Measurements from ENCODE around the gene ANKRD34C. TPM values are rescaled to one million over a fixed set of nuclear protein-coding genes. Genes with fewer than 3 reads are reported as not detected.

ANKRD34C gene
- total RNA-seq: under 1 TPM in 1 of 2 donors, not detected in 1; 0.13 TPM
- long read RNA-seq: 0 reads

DNA sequence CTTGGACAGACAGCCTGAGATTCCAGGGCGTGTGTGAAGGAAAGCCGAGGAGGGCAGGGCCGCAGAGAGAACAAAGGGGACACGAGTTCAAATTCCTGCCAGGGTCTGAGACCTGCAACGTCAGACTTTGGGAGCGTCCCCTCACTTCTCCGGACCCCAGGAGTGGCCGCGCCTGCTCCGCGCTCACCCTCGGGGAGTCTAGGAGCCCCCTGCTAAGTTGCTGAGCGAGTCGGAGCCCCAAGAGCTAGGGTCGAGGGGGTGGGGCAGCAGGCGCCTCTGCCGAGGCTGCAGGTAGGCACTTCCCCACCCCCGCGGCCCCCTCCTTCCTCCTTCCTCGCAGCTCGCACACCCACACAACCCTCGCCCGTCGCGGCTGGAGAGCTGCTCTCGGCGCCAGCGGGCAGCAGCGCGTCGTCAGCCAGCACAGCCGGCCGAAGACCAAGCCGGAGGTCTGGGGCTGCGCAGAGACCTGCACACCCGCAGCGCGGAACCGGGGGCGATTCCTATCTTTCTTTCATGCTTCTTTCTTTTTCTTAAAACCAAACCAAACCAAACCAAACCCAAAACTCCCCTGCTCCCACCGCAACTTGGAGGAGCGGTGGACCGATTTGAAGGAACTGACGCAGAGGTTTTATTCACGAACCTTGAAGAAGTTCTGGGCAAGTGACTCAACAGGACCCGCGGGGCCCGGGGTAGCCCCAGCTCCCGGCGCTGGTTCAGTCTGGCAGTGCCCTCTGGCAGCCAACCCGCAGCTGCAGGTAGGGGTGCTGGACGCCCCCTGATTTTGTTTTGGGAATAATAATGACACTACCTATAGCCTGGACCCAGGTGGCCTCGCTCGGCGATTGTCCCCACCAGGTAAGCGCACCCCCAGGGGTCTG is at the start of gene ANKRD34C:
Gene ANKRD34C, plus strand, starts transcription at position 352 of the 881 bp plus-strand sequence. CDS start 10,563 bp downstream, outside the sequence.
- DNase-seq (no peak), ATAC-seq (no peak)
- intact Hi-C loops (cut with DNase I): no loop called here

GRCh38 chr15:79233236-79233635 is 49.3 kb upstream of the ANKRD34C start:
- intact Hi-C loops (cut with DNase I): no loop called here

DNA sequence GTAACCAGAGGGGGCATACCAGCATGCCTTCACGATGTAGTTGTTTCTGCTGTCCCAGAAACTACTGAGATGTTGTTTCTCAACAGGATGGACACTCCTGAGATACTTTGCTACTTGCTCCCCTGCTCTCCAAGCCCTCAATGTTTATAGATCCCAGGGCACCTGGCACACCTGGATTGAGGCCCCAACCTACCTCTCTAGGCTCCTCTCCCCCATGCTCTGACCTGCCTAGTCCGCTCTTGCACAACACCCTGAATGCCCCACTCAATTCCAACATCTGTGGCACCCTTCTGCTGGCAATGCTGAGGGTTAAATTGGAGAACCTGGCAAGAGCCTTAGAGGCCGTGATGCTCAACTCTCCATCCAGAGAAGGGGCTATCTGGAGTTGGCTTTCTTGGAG is 42.5 kb upstream of the ANKRD34C start:
- intact Hi-C loops (cut with DNase I): no loop called here
- DNase-seq (no peak), ATAC-seq (no peak)

More at GRCh38 chr15:79233236-79233635, 49.3 kb upstream of the ANKRD34C start:
- ATAC-seq (no peak), DNase-seq (no peak)

DNA sequence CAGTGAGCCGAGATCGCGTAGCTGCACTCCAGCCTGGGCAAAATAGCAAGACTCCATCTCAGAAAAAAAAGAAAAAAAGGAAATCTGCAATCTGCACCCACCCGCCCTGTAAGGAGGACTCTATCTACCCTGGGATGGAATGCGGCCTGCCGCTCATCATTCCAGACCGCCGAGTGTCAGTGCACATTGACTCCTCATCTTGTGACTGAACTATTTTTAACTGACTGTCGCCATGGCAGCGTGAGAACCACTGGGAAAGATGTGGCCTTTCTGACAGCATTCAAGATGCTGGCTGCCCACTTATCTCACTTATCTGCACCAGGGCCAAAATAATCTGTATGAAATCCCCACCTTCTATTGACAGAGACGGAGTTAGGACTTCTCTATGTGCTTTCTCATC is 38.8 kb upstream of the ANKRD34C start:
- intact Hi-C loops (cut with DNase I): no loop called here

DNA sequence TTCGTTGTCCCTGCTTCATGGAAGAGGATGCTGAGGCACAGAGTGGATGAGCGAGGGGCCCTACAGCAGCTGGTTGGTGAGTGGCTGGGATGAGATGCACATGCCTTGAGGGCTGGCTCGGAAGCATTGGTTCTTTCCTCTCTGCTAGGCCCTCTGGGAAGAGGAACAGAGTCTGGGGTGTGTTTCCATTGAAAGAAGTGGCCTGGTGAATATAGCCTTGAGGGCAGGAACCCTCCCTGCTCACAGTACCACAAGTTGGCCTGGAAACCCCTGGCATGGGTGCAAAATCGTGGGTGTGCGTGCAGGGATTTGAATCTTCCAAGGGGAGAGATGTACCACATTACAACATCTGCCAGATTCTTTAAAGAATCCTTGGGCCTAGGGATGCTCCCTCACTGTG is 37.6 kb upstream of the ANKRD34C start:
- intact Hi-C loops (cut with DNase I): no loop called here
- DNase-seq (no peak), ATAC-seq (no peak)

More for the DNA sequence above, 38.8 kb upstream of the ANKRD34C start:
- ATAC-seq (peak; percentile 85 to 93), DNase-seq (peak; percentile 42)

- no peak for ATAC-seq
- no peak for DNase-seq
- intact Hi-C loops (cut with DNase I): no loop called here
These were observed 34.3 kb upstream of the ANKRD34C start for GRCh38 chr15:79248183-79248582.

- intact Hi-C loops (cut with DNase I): no loop called here
- no peak for DNase-seq
- ATAC-seq: no peak
These were observed 25.1 kb upstream of the ANKRD34C start for GRCh38 chr15:79257454-79257853.

- ATAC-seq (no peak), DNase-seq (no peak)
- intact Hi-C loops (cut with DNase I): no loop called here
These were observed 20.7 kb upstream of the ANKRD34C start for GRCh38 chr15:79261836-79262235.

DNA sequence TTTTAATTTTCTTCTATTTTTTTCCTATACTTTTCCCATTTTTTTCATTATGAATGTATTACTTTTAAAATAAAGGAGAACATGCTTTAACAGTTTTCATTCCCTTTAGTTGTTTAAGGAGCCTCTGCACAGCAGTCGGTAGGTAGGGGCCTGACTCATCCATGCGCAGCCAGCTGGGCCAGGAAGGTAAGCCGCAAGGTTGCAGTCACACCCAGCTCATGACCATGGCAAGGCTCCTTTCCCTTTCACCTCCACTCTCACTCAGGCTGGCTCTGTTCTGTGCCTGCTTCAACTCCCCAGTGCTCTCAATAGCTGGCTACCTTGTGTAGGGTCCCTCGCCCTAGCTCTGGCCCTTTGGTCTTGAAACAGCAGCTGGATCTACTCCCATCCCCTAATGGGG is 17.4 kb upstream of the ANKRD34C start:
- DNase-seq (no peak), ATAC-seq (no peak)
- intact Hi-C loops (cut with DNase I): no loop called here

GRCh38 chr15:79265987-79266579 is 16.4 kb upstream of the ANKRD34C start:
- intact Hi-C loops (cut with DNase I): no loop called here
- ATAC-seq (peak; percentile 54 to 72), DNase-seq (no peak)

- DNase-seq (peak; percentile 48), ATAC-seq (peak; percentile 88 to 90)
- intact Hi-C loops (cut with DNase I): no loop called here
These were observed 928 bp downstream of the ANKRD34C start for GRCh38 chr15:79283252-79284048.

DNA sequence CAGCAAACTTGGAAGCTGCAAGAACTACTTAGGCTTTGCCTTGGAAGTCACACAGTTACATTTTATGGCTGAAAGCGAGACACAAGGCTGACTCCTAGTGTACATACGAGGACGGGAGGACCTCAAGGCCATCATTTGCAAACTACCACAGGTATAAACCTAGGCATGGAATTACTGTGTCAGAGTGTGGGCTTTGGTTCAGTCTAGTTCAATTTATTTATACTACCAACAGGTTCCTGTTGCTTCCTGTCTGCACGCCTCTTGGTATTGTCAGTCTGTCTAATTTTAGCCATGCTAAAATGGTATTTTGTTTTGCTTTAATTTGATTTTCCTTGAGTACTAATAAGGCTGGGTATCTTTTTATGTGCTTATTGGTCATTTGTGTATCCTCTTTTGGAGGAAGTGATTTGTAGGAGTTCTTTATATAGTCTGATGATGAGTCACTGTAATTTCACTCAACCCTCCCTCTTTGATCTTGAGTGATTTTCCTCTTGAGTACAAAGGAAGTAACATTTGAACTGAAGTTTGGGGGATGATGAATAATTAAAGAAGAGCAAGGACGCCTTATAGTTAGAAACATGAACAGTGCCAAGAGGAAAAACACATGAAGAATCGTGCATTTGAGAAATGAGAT is 8.2 kb downstream of the ANKRD34C start:
- ATAC-seq (no peak), DNase-seq (no peak)
- intact Hi-C loops (cut with DNase I): no loop called here

DNA sequence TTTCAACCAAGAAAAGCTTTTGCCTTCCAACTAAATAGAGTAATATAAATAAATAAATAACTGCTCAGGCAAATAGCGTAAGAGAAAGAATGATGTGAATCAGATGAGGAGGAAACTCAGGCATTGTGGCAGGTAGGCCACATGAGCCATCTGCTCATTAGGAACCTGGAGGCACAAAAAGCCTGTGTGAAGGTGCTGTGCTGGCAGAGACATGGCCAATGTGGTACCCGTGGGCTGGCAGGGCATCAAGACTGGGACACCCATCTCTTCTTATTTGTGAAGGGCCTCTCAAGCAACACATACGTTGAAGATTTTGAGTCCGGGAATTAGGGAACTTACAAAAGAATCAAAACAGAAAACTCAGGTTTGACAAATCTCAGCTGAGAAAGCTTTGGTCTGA is 9.5 kb downstream of the ANKRD34C start:
- ATAC-seq (no peak), DNase-seq (no peak)
- intact Hi-C loops (cut with DNase I): no loop called here

DNA sequence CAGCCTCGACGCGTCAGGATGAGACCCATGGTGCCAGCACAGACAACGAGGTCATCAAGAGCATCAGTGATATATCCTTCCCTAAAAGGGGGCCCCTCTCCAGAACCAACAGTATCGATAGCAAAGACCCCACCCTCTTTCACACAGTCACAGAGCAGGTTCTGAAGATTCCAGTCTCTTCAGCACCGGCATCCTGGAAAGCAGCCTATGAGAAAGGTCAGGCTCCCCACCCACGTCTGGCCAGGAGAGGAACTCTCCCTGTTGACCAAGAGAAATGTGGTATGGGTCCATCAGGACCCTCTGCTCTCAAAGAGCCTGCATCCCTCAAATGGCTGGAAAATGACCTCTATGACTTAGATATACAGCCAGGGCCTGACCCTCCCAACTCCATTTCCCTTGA is 11.6 kb downstream of the ANKRD34C start:
- no peak for ATAC-seq
- no peak for DNase-seq
- intact Hi-C loops (cut with DNase I): no loop called here

DNA sequence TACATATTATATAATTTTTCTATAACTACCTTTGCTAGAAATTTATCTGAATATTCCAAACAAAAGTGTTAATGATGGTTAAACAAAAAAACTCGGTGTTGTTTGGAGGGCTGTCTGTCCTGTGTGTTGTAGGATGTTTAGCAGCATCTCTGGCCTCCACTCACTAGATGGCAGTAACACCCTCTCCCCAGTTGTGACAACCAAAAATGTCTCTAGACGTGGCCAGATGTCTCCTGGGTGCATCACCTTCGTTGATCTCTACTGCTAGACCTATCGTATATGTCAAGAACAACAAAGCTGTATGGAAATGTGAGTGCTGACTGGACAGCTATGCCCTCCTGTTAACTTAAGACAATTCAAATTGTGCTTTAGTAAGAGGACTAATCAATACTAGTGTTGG is 14.1 kb downstream of the ANKRD34C start:
- ATAC-seq (no peak), DNase-seq (no peak)
- intact Hi-C loops (cut with DNase I): no loop called here

DNA sequence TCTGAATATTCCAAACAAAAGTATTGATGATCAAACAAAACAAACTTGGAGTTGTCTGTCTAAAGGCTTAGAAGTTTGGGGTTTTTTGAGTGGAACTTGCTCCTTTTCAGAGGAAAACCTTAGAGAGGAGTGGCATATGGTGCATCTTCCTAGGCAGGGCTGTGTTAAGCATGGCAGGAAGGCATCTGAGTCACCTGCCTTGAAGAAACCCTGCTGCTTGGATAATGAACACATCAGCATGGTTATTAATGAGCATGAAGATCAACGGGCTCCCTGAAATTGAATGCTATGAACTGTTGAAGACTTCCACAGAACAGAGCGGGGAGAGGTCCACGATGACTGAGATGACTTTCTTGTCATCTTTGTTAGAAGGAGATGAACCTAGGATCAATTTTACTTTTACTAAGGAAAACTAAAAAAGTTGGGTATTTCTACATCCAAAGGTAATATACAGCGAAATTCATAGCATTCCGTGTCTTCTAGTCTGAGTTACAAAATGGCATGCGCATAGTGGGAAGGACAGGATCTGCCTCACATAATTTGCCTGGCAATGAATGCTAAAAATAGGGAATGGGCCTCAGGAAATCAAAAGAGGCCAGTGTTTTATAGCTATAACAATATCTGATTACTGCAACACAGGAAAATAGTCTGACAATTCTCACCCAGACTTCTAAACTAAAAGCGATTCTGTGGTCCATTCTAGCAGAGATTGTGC is 16.8 kb downstream of the ANKRD34C start:
- DNase-seq (no peak), ATAC-seq (no peak)
- intact Hi-C loops (cut with DNase I): no loop called here

DNA sequence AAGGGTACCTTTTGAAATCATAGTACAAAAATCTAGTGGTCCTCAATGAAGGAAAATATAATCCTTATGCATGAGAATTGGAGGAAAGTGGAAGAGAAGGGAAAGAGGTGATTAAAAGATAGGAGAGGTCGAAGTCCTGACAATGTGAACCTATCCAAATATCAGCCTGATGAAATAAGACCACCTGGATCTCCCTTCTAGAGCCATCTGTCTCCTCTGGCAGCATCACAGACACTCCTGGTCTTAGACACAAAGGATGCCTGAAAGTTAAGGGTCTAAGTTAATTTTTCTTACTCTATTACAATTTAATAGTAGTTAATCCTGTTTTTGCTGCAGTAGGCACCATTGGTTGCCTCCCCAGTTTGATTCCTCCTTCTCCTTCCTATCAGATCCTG is 17.3 kb downstream of the ANKRD34C start:
- DNase-seq: no peak
- no peak for ATAC-seq
- intact Hi-C loops (cut with DNase I): no loop called here

DNA sequence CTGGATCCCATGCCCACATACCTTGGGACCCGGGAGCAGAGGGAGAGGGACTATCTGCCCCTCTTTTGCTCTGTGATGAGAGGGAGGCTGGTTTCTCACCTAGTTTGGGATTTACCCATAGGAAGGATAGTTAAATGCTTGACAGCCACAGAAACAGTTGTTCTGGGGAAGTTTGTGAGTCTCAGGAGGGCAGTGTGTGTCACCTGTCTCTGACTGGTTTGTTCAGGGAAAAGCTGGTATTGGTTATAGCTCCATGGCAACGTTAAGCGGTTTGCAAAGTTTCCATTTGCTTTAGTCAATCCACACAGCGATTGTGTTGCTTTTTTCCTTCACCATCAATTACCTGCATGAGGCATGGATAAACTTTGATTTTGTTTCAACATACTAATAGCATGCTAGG is 24.7 kb downstream of the ANKRD34C start:
- intact Hi-C loops (cut with DNase I): no loop called here
- DNase-seq: no peak
- no peak for ATAC-seq

- intact Hi-C loops (cut with DNase I): no loop called here
- no peak for DNase-seq
- ATAC-seq: no peak
These were observed 26.4 kb downstream of the ANKRD34C start for GRCh38 chr15:79308874-79309273.

All from left cardiac atrium (tissue), 4 donors.